Panc1 (cell line): ENCODE results near the gene NFIC. TPM values are rescaled to one million over a fixed set of nuclear protein-coding genes. Genes with fewer than 3 reads are reported as not detected.

Experiments used
- ATAC-seq: fragments of 200-7000 bp; cut with Tn5 transposase; 2 replicates; pipeline ENCODE4 v1.9.1; 2020; ENCODE audit warnings: mild to moderate bottlenecking, moderate library complexity
- BruUV-seq: library from RNA; stranded (reverse); fragments of 400-500 nt; replicated peaks from 2 replicates; lab custom pipeline; 2021; lab: Mats Ljungman, UMichigan
- CTCF ChIA-PET: fragments of 300-600 bp; sonication (Branson Sonifier 250); formaldehyde crosslinking; loops from one replicate; lab custom pipeline; 2022; ENCODE audit warnings: antibody characterized with exemption; lab: Charles Lee
- POLR2A ChIA-PET: fragments of 300-600 bp; sonication (Branson Sonifier 250); formaldehyde crosslinking; loops from one replicate; lab custom pipeline; 2022; ENCODE audit warnings: antibody characterized with exemption; lab: Charles Lee
- DNase-seq: peaks from one replicate; pipeline ENCODE4 v3.0.0-alpha.2; 2010; ENCODE audit warnings: low read depth, low spot score
- H3K27ac ChIP-seq: 2 replicates; pipeline ENCODE4 v1.5.1; 2011; ENCODE audit warnings: mild to moderate bottlenecking, low read length, inconsistent platforms
- H3K27me3 ChIP-seq: fragments of 200-500 bp; sonication (Bioruptor generic); 2 replicates; pipeline ENCODE4 v1.6.0; 2014; ENCODE audit warnings: low read length, inconsistent platforms; ENCODE audit not compliant: control insufficient read depth, insufficient read depth
- H3K36me3 ChIP-seq: fragments of 200-500 bp; sonication (Bioruptor generic); 2 replicates; pipeline ENCODE4 v1.5.1; 2014; ENCODE audit warnings: inconsistent platforms, mild to moderate bottlenecking, low read length, moderate library complexity; ENCODE audit not compliant: control insufficient read depth, insufficient read depth
- H3K4me1 ChIP-seq: 2 replicates; pipeline ENCODE4 v1.5.1; 2011; ENCODE audit warnings: inconsistent platforms, mild to moderate bottlenecking, low read length, moderate library complexity; ENCODE audit not compliant: control insufficient read depth, insufficient read depth
- H3K4me3 ChIP-seq, 2 experiments: 2 replicates each; pipeline ENCODE4 v1.5.1; 2011 to 2012; ENCODE audit warnings: low read depth in 2 of 2, low read length in 2 of 2, mild to moderate bottlenecking in 2 of 2, inconsistent platforms in 1 of 2, moderate library complexity in 1 of 2
- H3K9me3 ChIP-seq: fragments of 200-500 bp; sonication (Bioruptor generic); 2 replicates; pipeline ENCODE4 v1.5.1; 2014; ENCODE audit warnings: low read depth, mild to moderate bottlenecking, inconsistent platforms, low read length, moderate library complexity; ENCODE audit not compliant: control insufficient read depth, insufficient read depth
- POLR2AphosphoS5 ChIP-seq: IDR thresholded peaks from 2 replicates; pipeline ENCODE4 v1.6.1; 2012; ENCODE audit warnings: mild to moderate bottlenecking, low read depth, low read length, moderate library complexity
- SIN3A ChIP-seq: IDR thresholded peaks from 2 replicates; pipeline ENCODE4 v1.6.1; 2012; ENCODE audit warnings: low read depth, mild to moderate bottlenecking, low read length, moderate library complexity, borderline replicate concordance; ENCODE audit not compliant: insufficient read depth
- TCF7L2 ChIP-seq: IDR thresholded peaks from 2 replicates; pipeline ENCODE4 v1.6.1; 2011; ENCODE audit warnings: mild to moderate bottlenecking, low read depth, low read length, inconsistent platforms
- in situ Hi-C: cut with HindIII; loops from 2 replicates; pipeline ENCODE4 v1.10.0; 2016; ENCODE audit warnings: low sequenced_read_pairs, low pct_unique_long_range_greater_than_20kb
- intact Hi-C: fragments of 100-400 bp; cut with micrococcal nuclease; formaldehyde crosslinking; loops from one replicate; pipeline ENCODE4 v1.10.0; 2022; ENCODE audit not compliant: unreplicated experiment
- total RNA-seq: library from RNA; stranded (reverse); gene quantifications from one replicate; pipeline ENCODE4 v1.2.1, GENCODE V29; 2021; ENCODE audit not compliant: unreplicated experiment
- TF ChIP-seq, protein P1 (sequence below), 2 experiments: IDR thresholded peaks; 2 replicates each; pipeline ENCODE4 v1.6.1; 2011 to 2012; ENCODE audit warnings: low read depth in 2 of 2, control low read depth in 1 of 2, low read length in 1 of 2, mild to moderate bottlenecking in 1 of 2, moderate library complexity in 1 of 2; ENCODE audit not compliant: insufficient read depth in 1 of 2
- TF ChIP-seq, protein P2 (sequence below): fragments of 450-650 bp; IDR thresholded peaks from 2 replicates; pipeline ENCODE4 v1.5.1; 2017; ENCODE audit warnings: mild to moderate bottlenecking

The NFIC gene
- total RNA-seq, 1 experiment from 2014 or later = 120 TPM

DNA sequence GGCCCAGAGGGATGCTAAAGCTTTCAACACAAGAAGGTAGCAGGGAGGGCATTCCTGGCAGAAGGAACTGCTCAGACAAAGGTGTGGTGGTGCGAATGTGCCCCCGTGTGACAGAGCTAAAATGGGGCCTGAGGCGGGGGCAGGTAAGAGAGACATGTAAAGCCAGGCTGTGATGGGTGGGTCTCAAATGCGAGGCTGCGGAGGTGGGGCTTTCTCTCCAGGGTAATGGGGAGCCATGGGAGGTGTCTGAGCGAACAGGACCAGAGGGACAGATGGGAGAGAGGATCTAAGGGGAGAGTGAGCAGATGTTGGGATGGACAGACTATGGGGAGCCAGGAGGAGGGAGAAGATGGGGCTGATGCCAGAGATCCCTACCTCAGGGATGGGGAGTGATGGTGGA lies 44.7 kb upstream of the NFIC start:
- no peak overlapping the region for H3K4me3 ChIP-seq
- ChIA-PET CTCF (no interaction called here), POLR2A (no interaction called here)
- DNase-seq = no peak
- no TSS peak for BruUV-seq
- intact Hi-C loops (no loop called here), in situ Hi-C loops (no loop called here)
- H3K27ac ChIP-seq = no peak overlapping the region
- H3K9me3 ChIP-seq = no peaks in the 10 kb centered on the region
- no peaks in the 10 kb centered on the region for H3K4me1 ChIP-seq
- peaks cover 3% of the 10 kb centered on the region; the same call in 1 of the 2 replicates for H3K27me3 ChIP-seq
- TF ChIP-seq SIN3A (no peak), TCF7L2 (no peak), POLR2AphosphoS5 (no peak)
- TF ChIP-seq, protein P1, sequence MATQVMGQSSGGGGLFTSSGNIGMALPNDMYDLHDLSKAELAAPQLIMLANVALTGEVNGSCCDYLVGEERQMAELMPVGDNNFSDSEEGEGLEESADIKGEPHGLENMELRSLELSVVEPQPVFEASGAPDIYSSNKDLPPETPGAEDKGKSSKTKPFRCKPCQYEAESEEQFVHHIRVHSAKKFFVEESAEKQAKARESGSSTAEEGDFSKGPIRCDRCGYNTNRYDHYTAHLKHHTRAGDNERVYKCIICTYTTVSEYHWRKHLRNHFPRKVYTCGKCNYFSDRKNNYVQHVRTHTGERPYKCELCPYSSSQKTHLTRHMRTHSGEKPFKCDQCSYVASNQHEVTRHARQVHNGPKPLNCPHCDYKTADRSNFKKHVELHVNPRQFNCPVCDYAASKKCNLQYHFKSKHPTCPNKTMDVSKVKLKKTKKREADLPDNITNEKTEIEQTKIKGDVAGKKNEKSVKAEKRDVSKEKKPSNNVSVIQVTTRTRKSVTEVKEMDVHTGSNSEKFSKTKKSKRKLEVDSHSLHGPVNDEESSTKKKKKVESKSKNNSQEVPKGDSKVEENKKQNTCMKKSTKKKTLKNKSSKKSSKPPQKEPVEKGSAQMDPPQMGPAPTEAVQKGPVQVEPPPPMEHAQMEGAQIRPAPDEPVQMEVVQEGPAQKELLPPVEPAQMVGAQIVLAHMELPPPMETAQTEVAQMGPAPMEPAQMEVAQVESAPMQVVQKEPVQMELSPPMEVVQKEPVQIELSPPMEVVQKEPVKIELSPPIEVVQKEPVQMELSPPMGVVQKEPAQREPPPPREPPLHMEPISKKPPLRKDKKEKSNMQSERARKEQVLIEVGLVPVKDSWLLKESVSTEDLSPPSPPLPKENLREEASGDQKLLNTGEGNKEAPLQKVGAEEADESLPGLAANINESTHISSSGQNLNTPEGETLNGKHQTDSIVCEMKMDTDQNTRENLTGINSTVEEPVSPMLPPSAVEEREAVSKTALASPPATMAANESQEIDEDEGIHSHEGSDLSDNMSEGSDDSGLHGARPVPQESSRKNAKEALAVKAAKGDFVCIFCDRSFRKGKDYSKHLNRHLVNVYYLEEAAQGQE (IDR thresholded peaks at IDR 0.05; ENCODE audit: insufficient read depth in 1 of 2, low read depth in 2 of 2, low read length in 1 of 2) = no peak
- TF ChIP-seq, protein P2, sequence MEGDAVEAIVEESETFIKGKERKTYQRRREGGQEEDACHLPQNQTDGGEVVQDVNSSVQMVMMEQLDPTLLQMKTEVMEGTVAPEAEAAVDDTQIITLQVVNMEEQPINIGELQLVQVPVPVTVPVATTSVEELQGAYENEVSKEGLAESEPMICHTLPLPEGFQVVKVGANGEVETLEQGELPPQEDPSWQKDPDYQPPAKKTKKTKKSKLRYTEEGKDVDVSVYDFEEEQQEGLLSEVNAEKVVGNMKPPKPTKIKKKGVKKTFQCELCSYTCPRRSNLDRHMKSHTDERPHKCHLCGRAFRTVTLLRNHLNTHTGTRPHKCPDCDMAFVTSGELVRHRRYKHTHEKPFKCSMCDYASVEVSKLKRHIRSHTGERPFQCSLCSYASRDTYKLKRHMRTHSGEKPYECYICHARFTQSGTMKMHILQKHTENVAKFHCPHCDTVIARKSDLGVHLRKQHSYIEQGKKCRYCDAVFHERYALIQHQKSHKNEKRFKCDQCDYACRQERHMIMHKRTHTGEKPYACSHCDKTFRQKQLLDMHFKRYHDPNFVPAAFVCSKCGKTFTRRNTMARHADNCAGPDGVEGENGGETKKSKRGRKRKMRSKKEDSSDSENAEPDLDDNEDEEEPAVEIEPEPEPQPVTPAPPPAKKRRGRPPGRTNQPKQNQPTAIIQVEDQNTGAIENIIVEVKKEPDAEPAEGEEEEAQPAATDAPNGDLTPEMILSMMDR = no peak
- ATAC-seq = no peak
- no peaks in the 10 kb centered on the region for H3K36me3 ChIP-seq

DNA sequence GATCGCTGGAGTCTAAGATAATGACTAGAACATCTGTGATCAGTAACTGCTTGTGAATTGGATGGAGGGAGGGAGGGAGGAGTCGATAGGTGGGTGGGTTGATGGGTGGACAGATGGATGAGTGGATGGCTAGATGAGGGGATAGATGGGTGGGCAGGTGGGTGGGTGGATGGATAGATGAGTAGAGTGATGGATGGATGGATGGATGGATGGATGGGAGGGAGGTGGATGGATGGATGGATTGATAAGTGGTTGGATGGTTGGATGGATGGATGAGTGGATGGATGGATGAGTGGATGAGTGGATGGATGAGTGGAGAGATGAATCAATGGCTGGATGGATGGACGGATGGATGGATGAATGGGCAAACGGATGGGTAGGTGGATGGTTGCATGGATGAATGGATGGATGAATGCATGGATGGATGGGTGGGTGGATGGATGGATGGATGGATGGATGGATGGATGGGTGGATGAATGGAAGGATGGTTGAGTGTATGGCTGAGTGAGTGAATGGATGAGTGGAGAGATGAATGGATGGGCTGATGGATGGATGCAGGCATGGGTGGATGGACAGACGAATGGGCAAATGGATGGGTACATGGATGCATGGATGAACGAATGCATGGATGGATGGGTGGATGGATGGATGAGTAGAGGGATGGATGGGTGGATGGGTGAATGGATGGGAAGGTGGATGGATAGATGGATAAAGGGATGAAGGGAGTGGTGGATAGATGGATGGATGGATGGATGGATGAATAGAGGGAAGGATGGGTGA lies 44.0 kb upstream of the NFIC start:
- no peak for ATAC-seq
- ChIA-PET CTCF (no interaction called here), POLR2A (no interaction called here)
- H3K36me3 ChIP-seq = no peaks in the 10 kb centered on the region
- no peaks in the 10 kb centered on the region for H3K4me1 ChIP-seq
- intact Hi-C loops = no loop called here
- H3K27me3 ChIP-seq = peaks cover 3% of the 10 kb centered on the region; the same call in 1 of the 2 replicates
- no peak for DNase-seq
- H3K9me3 ChIP-seq = no peaks in the 10 kb centered on the region
- no peak for TF ChIP-seq POLR2AphosphoS5
- TF ChIP-seq TCF7L2 = no peak
- TF ChIP-seq, protein P1 (IDR thresholded peaks at IDR 0.05; ENCODE audit: insufficient read depth in 1 of 2, low read depth in 2 of 2, low read length in 1 of 2) = no peak
- TF ChIP-seq SIN3A = no peak
- TF ChIP-seq, protein P2 = no peak
- H3K4me3 ChIP-seq = no peak overlapping the region
- in situ Hi-C loops = no loop called here
- BruUV-seq = no TSS peak
- H3K27ac ChIP-seq = no peak overlapping the region
